ENCODE measurements around the gene KLHL6.

GRCh38 chr3:183481582-183481981 lies 73.9 kb downstream of the KLHL6 start:
- TF ChIP-seq CTCF (IDR thresholded peaks at IDR 0.05; ENCODE audit: low read length) (no peak), EZH2 (optimal IDR thresholded peaks at IDR 0.05; ENCODE audit: low read depth, low read length) (no peak), EZH2phosphoT487 (IDR thresholded peaks at IDR 0.05; ENCODE audit: low read length) (no peak)
